GM15510 (cell line): Measurements from ENCODE around the gene CFAP99.

ENCODE experiments used
- POLR2A ChIP-seq: IDR thresholded peaks from 3 replicates; pipeline ENCODE4 v1.6.1; 2011; ENCODE audit warnings: borderline replicate concordance; ENCODE audit not compliant: insufficient read length; ENCODE audit errors: extremely low read depth

Gene CFAP99

DNA sequence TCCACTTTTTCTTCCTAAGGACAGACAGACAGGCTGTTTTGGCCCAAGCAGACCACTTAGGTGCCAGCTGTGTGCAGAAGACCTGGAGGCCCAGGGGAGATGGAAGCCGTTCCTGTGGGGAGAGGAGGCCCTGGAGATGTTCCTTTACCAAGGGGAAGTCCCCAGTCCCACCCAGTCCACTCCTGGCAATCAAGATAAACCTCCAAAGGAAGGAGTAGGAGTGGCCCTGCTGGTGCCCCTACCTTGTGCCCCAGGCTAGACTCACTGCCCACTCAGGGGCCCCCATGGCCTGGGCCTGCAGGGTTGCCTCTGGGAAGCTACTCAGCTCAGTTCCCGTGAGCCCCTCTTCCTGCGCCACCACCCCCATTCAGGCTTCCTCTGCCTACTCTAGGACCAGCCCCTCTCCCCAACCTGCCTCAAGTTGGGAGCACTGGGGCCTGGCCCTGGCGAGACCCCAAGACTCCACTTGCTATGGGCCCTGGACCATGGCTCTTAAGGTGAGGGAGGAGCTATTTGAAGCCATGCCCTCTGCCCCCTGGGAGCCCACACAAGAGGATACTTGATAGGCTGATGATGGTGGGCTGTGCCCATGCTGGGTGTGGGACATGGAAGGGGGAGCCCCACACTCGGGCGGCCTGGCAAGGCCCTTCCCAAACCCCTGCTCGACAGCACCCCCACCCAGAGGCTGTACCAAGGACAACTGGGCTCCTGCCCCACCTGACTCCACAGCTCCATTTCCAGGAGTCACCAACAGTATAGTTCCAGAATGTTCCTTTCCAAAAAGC lies 25.4 kb downstream of the CFAP99 start:
- TF ChIP-seq POLR2A, result no peak

DNA sequence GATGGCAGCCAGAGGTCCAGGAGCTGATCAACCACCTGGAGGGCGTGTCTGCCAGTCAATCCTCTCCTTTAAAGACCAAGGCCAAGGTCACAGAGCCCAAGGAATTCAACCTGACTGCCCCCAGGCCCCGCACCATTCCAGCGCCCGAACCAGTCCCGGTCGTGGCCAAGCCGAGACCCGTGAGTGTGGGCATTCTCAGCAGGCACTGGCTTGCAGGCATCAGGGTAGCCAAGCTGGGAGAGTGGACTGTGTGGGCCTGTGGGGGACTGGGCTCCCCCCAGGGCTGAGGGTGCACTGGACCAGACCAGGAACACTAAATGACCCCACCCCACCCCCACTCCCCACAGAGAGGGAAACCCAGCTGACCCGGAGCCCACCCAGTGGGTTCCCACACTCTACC lies 26.4 kb downstream of the CFAP99 start:
- no peak for TF ChIP-seq POLR2A

DNA sequence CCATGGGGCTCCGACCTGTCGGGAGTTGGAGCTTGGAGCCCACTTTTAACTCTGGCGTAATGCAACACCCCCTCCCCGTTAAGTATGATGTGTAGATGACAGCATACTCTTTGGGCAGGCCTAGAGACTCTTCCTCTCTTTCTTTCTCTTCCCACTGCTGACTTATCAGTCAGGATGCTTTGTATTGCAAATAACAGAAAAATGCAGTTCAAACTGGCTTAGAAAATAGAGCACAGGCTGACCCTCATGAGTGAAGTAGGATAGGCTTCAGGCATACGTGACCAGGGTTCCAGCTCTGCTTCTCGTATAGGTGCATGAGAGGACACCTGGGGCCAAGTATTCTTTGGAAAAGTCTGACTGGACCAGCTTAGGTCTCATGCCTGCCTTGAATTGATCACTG lies 26.8 kb downstream of the CFAP99 start:
- TF ChIP-seq POLR2A, result no peak

DNA sequence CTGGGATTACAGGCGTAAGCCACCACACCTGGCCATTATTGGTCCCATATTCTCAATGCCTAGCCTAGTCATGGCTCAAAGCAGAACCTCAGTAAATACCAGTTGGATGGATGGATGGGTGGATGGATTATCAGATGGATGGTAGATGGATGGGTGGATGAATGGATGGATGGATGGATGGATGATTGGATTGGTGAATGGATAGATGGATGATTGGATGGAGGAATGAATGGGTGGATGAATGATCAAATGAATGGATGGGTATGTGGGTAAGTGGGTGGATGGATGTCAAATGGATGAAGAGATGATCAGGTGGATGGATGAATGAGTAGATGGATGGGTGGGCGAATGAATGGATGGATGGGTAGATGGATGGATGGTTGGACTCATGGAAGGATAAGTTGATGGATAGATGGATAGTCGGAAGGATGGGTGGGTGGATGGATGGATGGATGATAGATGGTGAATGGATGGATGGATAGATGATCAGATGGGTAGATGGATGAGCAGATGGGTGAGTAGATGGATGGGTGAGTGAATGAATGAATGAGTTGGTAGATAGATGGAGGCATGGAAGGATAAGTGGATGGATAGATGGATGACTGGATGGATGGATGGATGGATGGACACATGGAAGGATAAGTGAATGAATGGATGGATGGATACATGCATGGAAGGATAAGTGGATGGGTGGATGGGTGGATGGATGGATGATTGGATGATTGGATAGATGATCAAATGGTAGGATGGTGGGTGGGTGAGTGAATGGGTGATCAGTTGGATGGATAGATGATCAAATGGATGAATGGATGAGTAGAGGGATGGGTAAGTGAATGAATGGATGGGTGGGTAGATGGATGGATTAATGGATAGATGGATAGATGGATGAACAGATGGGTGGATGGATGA lies 28.2 kb downstream of the CFAP99 start:
- TF ChIP-seq POLR2A, result no peak

DNA sequence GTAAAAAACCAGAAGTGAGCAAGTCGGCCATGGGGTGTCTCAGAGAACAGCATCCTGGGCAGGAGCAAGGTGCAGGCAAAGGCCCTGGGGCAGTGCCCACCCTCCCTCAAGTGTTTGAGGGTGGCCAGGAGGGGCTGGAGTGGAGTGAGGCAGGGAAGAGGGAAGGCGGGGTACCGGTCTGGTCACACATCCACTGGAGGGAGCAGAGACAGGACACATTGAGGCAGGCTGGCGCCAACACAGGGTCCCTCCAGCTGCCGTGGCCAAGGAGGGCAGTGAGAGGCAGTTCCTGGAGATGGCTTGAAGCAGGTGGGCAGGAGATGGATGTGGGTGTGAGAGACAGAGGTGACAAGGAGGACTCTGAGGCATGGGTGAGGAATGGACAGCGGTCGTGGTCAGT lies 29.8 kb downstream of the CFAP99 start:
- TF ChIP-seq POLR2A, result no peak

DNA sequence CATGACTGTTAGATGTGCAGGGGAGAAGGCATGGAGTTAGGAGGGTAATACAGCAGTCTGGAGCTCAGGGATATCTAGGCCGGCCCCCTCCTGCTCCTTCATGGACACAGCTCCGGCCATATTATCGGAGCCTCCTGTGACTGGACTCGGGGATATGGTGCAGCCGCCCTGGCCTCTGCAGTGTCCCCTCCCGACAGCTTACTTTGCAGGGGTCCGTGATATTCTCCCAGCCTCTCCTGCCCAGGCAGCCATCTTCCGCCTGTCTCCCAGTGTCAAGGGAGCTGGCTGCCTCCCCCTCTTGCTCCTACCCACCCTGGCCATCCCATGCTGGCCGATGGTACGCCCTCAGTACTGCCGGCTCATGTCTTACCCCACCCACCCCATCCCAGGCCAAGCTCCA lies 30.3 kb downstream of the CFAP99 start:
- TF ChIP-seq POLR2A, result no peak

DNA sequence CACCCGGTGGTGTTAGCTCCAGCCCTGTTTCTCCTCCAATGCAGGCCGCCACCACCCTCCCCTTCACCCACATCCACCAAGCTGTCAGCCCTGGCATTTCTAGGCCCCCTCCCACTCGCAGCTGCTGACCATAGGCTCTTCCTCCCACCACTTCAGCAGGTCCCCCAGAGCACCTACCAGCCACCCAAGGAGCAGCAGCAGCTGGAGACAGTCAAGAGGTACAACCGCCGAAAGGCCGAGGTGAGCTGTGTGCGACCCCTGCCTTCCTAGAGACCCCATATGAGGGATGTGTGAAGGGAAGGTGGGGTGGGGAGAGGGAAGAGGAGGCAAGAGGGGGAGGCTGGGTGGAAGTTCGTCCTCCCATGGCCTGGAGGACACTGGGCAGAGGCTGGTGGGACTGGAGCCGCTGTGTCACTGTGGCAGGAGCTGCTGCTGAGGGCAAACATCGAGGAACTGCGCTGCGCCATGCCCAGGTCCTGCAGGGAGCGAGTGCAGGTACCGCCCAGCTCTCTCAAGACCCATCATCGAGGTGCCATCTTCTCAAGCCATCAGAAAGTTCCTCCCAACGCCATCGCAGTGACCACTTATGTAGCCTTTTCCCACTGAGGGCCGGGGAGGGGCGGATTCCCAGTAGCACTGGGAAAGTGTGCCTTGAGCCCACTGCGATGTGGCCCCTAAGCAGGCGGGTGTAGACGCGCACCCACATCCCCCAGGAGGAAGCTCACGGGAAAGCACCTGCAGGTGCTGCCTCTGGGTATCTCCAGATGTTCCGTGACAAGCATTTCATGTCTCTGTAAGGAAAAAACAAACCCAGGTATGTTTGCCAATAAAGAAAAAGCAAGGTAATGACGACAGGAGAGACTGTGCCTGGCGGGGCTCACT lies 31.0 kb downstream of the CFAP99 start:
- no peak for TF ChIP-seq POLR2A

DNA sequence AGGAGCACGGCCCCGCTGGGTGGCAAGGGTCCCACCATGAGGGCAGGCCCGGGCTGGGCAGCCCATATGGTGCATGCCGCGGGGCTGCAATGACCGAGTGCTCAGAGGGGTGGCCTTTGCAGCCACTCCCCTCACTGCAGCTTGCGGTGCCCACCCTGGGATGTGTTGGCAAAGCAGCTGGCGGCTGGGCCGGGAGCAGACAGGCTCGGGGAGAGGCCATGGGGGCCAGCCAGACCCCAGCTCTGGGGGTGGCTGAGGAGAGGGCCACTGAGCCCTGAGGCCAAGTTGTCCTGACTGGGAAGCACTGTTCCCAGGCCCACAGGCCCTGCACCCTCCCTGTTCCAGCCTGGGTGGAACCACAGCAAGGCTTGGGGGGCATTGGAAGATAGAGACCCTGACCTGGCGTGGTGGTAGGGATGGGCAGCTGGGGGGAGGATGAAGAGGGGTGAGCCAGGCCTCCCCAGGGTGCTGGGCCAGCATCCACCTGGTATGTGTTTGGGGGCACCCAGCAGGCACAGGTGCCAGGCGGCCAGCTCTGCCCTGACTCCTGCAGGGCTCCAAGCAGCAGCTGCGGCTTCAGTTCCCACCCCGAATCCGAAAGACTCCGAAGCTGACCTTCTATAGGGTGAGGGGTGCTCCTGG lies 31.8 kb downstream of the CFAP99 start:
- TF ChIP-seq POLR2A, result no peak

DNA sequence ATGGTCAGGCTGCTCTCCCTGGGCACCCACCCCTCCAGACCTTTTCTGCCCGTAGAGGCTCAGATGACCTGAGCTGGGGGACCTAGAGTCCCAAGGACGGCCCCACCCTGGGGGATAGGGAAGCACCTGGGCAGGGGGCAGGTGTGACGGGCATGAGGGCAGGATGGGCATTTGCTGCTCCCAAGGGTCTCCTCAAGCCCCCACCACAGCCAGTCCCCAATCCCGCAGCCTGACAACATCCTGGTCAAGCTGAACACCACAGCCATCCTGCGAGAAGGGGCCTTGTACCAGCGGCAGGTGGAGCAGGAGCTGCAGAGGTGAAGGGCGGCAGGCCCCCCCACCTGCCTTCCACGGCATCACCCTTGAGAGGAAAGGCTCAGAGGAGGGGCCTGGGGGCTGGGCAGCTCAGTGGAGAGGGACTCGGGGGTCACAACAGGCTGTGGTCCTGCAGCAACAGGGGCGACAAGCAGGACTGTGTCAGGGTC lies 32.3 kb downstream of the CFAP99 start:
- TF ChIP-seq POLR2A, result no peak

DNA sequence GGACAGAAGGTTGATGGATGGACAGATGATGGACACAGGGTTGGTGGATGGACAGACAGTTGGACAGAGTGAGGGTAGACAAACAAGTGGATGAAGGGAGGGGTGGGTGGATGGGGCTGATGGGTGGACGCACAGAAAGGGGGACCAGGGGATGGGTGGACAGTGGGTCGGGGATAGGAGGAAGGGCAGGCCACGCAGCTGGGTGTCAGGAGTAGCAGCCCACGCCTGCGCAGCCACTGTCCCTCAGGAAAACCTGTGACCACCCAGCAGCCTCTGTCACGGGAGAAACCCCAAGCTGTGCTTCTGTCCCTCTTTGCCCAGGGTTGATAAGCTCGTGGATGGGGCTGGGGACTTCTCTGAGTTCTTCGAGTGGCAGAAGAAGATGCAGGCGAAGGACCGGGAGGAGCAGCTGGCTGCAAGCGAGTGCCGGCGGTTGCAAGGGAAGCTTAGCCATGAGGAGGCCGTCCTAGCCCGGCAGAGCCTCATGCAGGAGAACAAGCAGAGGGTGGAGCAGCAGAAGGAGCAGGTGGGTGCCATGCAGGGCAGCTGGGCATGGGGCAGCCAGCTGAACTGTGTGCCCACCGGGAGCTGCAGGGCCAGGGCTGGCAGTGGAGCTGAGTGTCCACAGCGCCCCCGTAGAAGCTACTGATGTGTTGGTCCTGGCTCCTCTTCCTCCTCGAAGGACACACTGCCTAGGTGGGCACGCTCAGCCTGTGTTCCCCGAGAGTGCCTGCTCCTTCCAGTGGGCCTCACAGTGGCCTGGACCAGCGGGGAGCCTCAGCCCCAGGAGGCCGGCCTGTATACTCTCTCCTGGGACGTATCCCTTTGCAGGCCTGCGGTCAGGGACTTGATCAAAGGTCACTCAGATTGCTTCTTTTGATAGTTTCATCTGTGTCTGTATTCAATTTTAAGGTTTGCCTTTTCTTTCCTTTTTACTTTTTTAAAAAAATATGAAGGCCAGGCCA lies 33.3 kb downstream of the CFAP99 start:
- TF ChIP-seq POLR2A, result no peak

DNA sequence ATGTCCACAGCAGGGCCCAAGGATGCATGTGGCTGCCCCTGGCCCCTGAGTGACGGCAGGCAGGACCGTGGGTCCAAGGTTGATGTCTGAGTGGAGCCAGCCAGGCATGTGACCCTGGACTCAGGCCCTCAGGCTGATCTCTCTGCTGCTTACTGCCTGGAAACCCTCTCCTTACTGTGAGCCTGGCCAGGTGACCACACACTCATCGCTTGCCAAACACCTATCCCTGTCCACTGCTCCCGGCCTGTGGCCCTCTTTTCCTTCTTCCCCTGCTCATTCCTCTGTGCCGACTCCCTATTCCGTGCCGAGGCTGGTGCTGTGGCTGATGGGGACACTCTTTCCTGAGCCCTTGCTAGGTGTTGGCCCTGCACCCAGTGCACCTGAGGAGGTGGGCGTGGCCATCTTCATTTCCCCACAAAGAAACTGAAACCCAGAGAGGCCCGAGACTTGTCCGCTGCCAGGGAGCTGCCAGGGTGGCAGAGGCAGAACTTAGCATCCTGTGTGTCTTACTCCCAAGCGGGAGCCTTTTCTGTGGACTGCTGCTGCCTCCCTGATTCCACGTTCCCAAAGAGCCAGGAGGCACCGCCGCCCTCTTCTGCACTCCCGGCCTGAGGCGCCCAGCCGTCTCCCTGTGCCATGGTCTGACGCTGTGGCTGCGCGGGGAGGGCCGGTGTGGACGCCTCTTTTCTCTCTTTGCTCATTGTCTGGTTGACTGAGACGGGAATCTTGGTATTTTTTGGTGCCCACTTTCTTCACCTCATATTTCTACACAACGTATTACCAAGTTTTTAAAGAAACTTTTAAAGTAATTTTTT lies 38.9 kb downstream of the CFAP99 start:
- TF ChIP-seq POLR2A, result no peak
